Tibial artery (tissue), 4 donors: ENCODE results near the gene PROSER2.
A peak's percentile ranks its signal among the peaks of the same experiment; 100 is the strongest.

Source experiments
- DNase-seq, 2 donors: peaks; one replicate each; pipeline ENCODE4 v3.0.0-alpha.2; 2019
- H3K27ac ChIP-seq, 2 donors: fragments of 200-600 bp; sonication (generic) in 1 of 2; 1 replicate in 1 of 2; 2 replicates in 1 of 2; pipeline ENCODE4 v1.5.1; 2018 to 2019; ENCODE audit warnings: mild to moderate bottlenecking in 1 of 2
- H3K27me3 ChIP-seq, 2 donors: fragments of 200-600 bp; sonication (generic) in 1 of 2; one replicate each; pipeline versions ENCODE4 v1.5.1 to v1.6.0; 2016 to 2019
- H3K36me3 ChIP-seq, 3 donors: fragments of 200-600 bp; sonication (generic) in 2 of 3; one replicate each; pipeline ENCODE4 v1.5.1; 2016 to 2019; ENCODE audit warnings: mild to moderate bottlenecking in 2 of 3
- H3K4me1 ChIP-seq, 4 donors: fragments of 200-600 bp; sonication (generic) in 2 of 4; 1 replicate in 3 of 4; 2 replicates in 1 of 4; pipeline ENCODE4 v1.5.1; 2016 to 2019
- H3K4me3 ChIP-seq, 2 donors: fragments of 200-600 bp; sonication (generic) in 1 of 2; 1 replicate in 1 of 2; 2 replicates in 1 of 2; pipeline ENCODE4 v1.5.1; 2018 to 2019; ENCODE audit warnings: mild to moderate bottlenecking in 2 of 2
- H3K9me3 ChIP-seq, 3 donors: fragments of 200-600 bp; sonication (generic) in 1 of 3; one replicate each; pipeline ENCODE4 v1.5.1; 2016 to 2019
- CTCF ChIP-seq, 2 experiments: fragments of 200-600 bp in 1 of 2; fragments of 450-650 bp in 1 of 2; IDR thresholded peaks; one replicate each; pipeline ENCODE4 v1.5.1; 2017 to 2019; ENCODE audit warnings: antibody characterized with exemption in 2 of 2, mild to moderate bottlenecking in 1 of 2, moderate library complexity in 1 of 2
- intact Hi-C: fragments of 100-400 bp; cut with DNase I; formaldehyde crosslinking; loops from one replicate; pipeline ENCODE4 v1.15.0; 2023; ENCODE audit warnings: low total_unique reads

Gene PROSER2

GRCh38 chr10:11874568-11875493 lies 51.7 kb downstream of the PROSER2 start:
- no peak overlapping the region for H3K4me3 ChIP-seq
- H3K27ac ChIP-seq = no peak overlapping the region

GRCh38 chr10:11875494-11876281 lies 52.5 kb downstream of the PROSER2 start:
- TF ChIP-seq CTCF (IDR thresholded peaks at IDR 0.05) = no peak
- intact Hi-C loops = no loop called here
- H3K4me3 ChIP-seq = no peak overlapping the region

More at GRCh38 chr10:11874568-11875493, 51.7 kb downstream of the PROSER2 start:
- intact Hi-C loops = no loop called here
- DNase-seq = no peak
- Histone ChIP-seq H3K36me3 (no peaks in the 10 kb centered on the region), H3K4me1 (peaks cover 0 to 24% (median 16%) of the 10 kb centered on the region in 4 donors), H3K9me3 (no peaks in the 10 kb centered on the region), H3K27me3 (peaks cover 0 to 3% of the 10 kb centered on the region in 2 donors)
- no peak for TF ChIP-seq CTCF (IDR thresholded peaks at IDR 0.05)

GRCh38 chr10:11876324-11876723 lies 53.2 kb downstream of the PROSER2 start:
- Histone ChIP-seq H3K4me1 (peaks cover 0 to 16% (median 12%) of the 10 kb centered on the region in 4 donors), H3K36me3 (no peaks in the 10 kb centered on the region), H3K9me3 (no peaks in the 10 kb centered on the region), H3K27me3 (no peaks in the 10 kb centered on the region), H3K4me3 (no peak overlapping the region), H3K27ac (no peak overlapping the region)
- no peak for TF ChIP-seq CTCF (IDR thresholded peaks at IDR 0.05)
- DNase-seq = no peak
- intact Hi-C loops = no loop called here

More at GRCh38 chr10:11875494-11876281, 52.5 kb downstream of the PROSER2 start:
- peak; percentile 64 to 83 for DNase-seq
- no peaks in the 10 kb centered on the region for H3K36me3 ChIP-seq
- no peaks in the 10 kb centered on the region for H3K27me3 ChIP-seq
- peaks cover 0 to 16% (median 12%) of the 10 kb centered on the region in 4 donors for H3K4me1 ChIP-seq
- no peaks in the 10 kb centered on the region for H3K9me3 ChIP-seq
- H3K27ac ChIP-seq = no peak overlapping the region

- H3K27me3 ChIP-seq = no peaks in the 10 kb centered on the region
- DNase-seq = no peak
- H3K4me1 ChIP-seq = peaks cover 0 to 16% (median 12%) of the 10 kb centered on the region in 4 donors
- intact Hi-C loops = no loop called here
- no peak overlapping the region for H3K27ac ChIP-seq
- no peak overlapping the region for H3K4me3 ChIP-seq
- H3K36me3 ChIP-seq = no peaks in the 10 kb centered on the region
- H3K9me3 ChIP-seq = no peaks in the 10 kb centered on the region
- TF ChIP-seq CTCF (IDR thresholded peaks at IDR 0.05) = no peak
These were observed 53.8 kb downstream of the PROSER2 start for GRCh38 chr10:11876805-11877590.

- H3K4me3 ChIP-seq = no peak overlapping the region
- no peaks in the 10 kb centered on the region for H3K36me3 ChIP-seq
- DNase-seq = no peak
- peaks cover 0 to 16% (median 12%) of the 10 kb centered on the region in 4 donors for H3K4me1 ChIP-seq
- TF ChIP-seq CTCF (IDR thresholded peaks at IDR 0.05) = no peak
- intact Hi-C loops = no loop called here
- no peaks in the 10 kb centered on the region for H3K9me3 ChIP-seq
- H3K27me3 ChIP-seq = no peaks in the 10 kb centered on the region
- no peak overlapping the region for H3K27ac ChIP-seq
These were observed 54.4 kb downstream of the PROSER2 start for GRCh38 chr10:11877591-11877905.
